Thoracic aorta (tissue), 2 donors: ENCODE data around the gene ASB18. TPM values are rescaled to one million over a fixed set of nuclear protein-coding genes. Genes with fewer than 3 reads are reported as not detected.

Source experiments
- ATAC-seq: fragments of 150-250 bp; one replicate; pipeline ENCODE4 v1.8.0; 2017; ENCODE audit warnings: low read depth; ENCODE audit not compliant: insufficient number of reproducible peaks, low FRiP score
- DNase-seq: peaks from one replicate; pipeline ENCODE4 v3.0.0-alpha.2; 2020; ENCODE audit warnings: low spot score
- H3K27ac ChIP-seq, 2 donors: fragments of 200-600 bp; sonication (generic); 1 replicate in 1 of 2; 2 replicates in 1 of 2; pipeline ENCODE4 v1.5.1; 2016; ENCODE audit warnings: mild to moderate bottlenecking in 2 of 2, moderate library complexity in 2 of 2
- H3K27me3 ChIP-seq: fragments of 200-600 bp; sonication (generic); replicated peaks from 2 replicates; pipeline ENCODE4 v1.6.0; 2016; ENCODE audit warnings: mild to moderate bottlenecking; ENCODE audit not compliant: insufficient read depth
- H3K36me3 ChIP-seq: fragments of 200-600 bp; sonication (generic); one replicate; pipeline ENCODE4 v1.5.1; 2016
- H3K4me1 ChIP-seq, 2 donors: fragments of 200-600 bp; sonication (generic); 1 replicate in 1 of 2; 2 replicates in 1 of 2; pipeline versions ENCODE4 v1.5.1 to v1.6.0; 2016; ENCODE audit warnings: low read depth in 2 of 2, mild to moderate bottlenecking in 1 of 2; ENCODE audit not compliant: control insufficient read depth in 1 of 2
- H3K4me3 ChIP-seq: fragments of 200-600 bp; sonication (generic); 2 replicates; pipeline ENCODE4 v1.5.1; 2016; ENCODE audit warnings: mild to moderate bottlenecking
- H3K9me3 ChIP-seq: fragments of 200-600 bp; sonication (generic); 2 replicates; pipeline ENCODE4 v1.5.1; 2016
- CTCF ChIP-seq: fragments of 200-600 bp; sonication (generic); IDR thresholded peaks from one replicate; pipeline ENCODE4 v1.5.1; 2019; ENCODE audit warnings: antibody characterized with exemption
- total RNA-seq, 2 donors: library from RNA; depleted of rRNA; stranded (reverse); fragments of >200 nt; gene quantifications; one replicate each; pipeline versions ENCODE4 v1.1.0 to v1.2.3, GENCODE V29; 2016

The ASB18 gene
- total RNA-seq, 2 donors from 2014 or later, result not detected

GRCh38 chr2:236166796-236167296, 97.4 kb downstream of the ASB18 start:
- Histone ChIP-seq H3K4me3 (peak overlapping the region; percentile 69), H3K27ac (no peak overlapping the region), H3K36me3 (no peaks in the 10 kb centered on the region), H3K27me3 (peaks cover 24% of the 10 kb centered on the region), H3K4me1 (peaks cover 23 to 60% of the 10 kb centered on the region in 2 donors), H3K9me3 (no peaks in the 10 kb centered on the region)
- DNase-seq (no peak), ATAC-seq (no peak)
- no peak for TF ChIP-seq CTCF

GRCh38 chr2:236165842-236166795, 98.1 kb downstream of the ASB18 start:
- peaks cover 17% of the 10 kb centered on the region for H3K27me3 ChIP-seq
- H3K4me1 ChIP-seq, result peaks cover 21 to 53% of the 10 kb centered on the region in 2 donors
- DNase-seq, result no peak

GRCh38 chr2:236164925-236165841, 99.0 kb downstream of the ASB18 start:
- Histone ChIP-seq H3K9me3 (no peaks in the 10 kb centered on the region), H3K27ac (no peak overlapping the region), H3K36me3 (no peaks in the 10 kb centered on the region), H3K27me3 (peaks cover 17% of the 10 kb centered on the region), H3K4me3 (peak overlapping the region; percentile 70), H3K4me1 (peaks cover 21 to 53% of the 10 kb centered on the region in 2 donors)
- TF ChIP-seq CTCF, result no peak
- ATAC-seq, result no peak
- DNase-seq, result no peak

More at GRCh38 chr2:236165842-236166795, 98.1 kb downstream of the ASB18 start:
- no peak for TF ChIP-seq CTCF
- ATAC-seq, result no peak
- H3K36me3 ChIP-seq, result no peaks in the 10 kb centered on the region
- peak overlapping the region; percentile 69 for H3K4me3 ChIP-seq
- no peak overlapping the region for H3K27ac ChIP-seq
- no peaks in the 10 kb centered on the region for H3K9me3 ChIP-seq

- Histone ChIP-seq H3K27me3 (peaks cover 17% of the 10 kb centered on the region), H3K27ac (no peak overlapping the region), H3K9me3 (no peaks in the 10 kb centered on the region), H3K4me3 (peak overlapping the region; percentile 70), H3K36me3 (no peaks in the 10 kb centered on the region), H3K4me1 (peaks cover 21 to 53% of the 10 kb centered on the region in 2 donors)
- no peak for TF ChIP-seq CTCF
- DNase-seq (no peak), ATAC-seq (no peak)
Measured at GRCh38 chr2:236164201-236164924, 99.8 kb downstream of the ASB18 start.
